HepG2 (cell line): ENCODE data around the gene ZNF33B. TPM values are rescaled to one million over a fixed set of nuclear protein-coding genes. Genes with fewer than 3 reads are reported as not detected.

Source experiments
- HNRNPUL1 ChIP-seq: fragments of 200-400 bp; formaldehyde crosslinking; IDR thresholded peaks from 2 replicates; pipeline ENCODE4 v1.6.1; 2017; ENCODE audit warnings: low read depth, mild to moderate bottlenecking, low read length, moderate library complexity
- JUNB ChIP-seq: sonication (generic); formaldehyde crosslinking; IDR thresholded peaks from 2 replicates; pipeline ENCODE4 v1.8.0; 2022; ENCODE audit warnings: missing genetic modification reagents, mild to moderate bottlenecking, borderline replicate concordance
- MIER3 ChIP-seq: IDR thresholded peaks from 2 replicates; pipeline ENCODE4 v1.6.1; 2016; ENCODE audit warnings: missing compliant biosample characterization, borderline replicate concordance
- SYNCRIP ChIP-seq: fragments of 200-400 bp; formaldehyde crosslinking; IDR thresholded peaks from 2 replicates; pipeline ENCODE4 v1.6.1; 2018; ENCODE audit warnings: mild to moderate bottlenecking, low read depth, low read length; ENCODE audit not compliant: insufficient read depth
- TBX3 ChIP-seq: fragments of 450-650 bp; IDR thresholded peaks from 2 replicates; pipeline ENCODE4 v1.6.1; 2017; ENCODE audit warnings: antibody characterized with exemption, mild to moderate bottlenecking, inconsistent platforms, borderline replicate concordance
- ZNF75D ChIP-seq: sonication (generic); formaldehyde crosslinking; IDR thresholded peaks from 2 replicates; pipeline ENCODE4 v1.8.1; 2023; ENCODE audit warnings: missing genetic modification reagents, mild to moderate bottlenecking, borderline replicate concordance
- polyA plus RNA-seq, 8 experiments: library from polyadenylated mRNA; depleted of rRNA in 3 of 8; stranded (reverse) in 7 of 8; unstranded in 1 of 8; fragments of >200 nt; fragmentation: Illumina TruSeq in 4 of 8; extraction: Trizol in 4 of 8; gene quantifications; 2 replicates each; pipeline versions ENCODE4 v1.2.1 to v1.2.3, GENCODE V29; 2011 to 2016; ENCODE audit warnings: low read depth in 4 of 8, missing spikeins in 1 of 8, mixed read lengths in 1 of 8; ENCODE audit not compliant: insufficient read depth in 1 of 8
- total RNA-seq, 5 experiments: library from RNA; depleted of rRNA; stranded (reverse); fragments of >200 nt; fragmentation: Illumina TruSeq; extraction: Trizol; gene quantifications; 2 replicates each; pipeline ENCODE4 v1.2.3, GENCODE V29; 2016; ENCODE audit warnings: low read depth in 1 of 5
- TF ChIP-seq, protein P1 (sequence below): IDR thresholded peaks from 2 replicates; pipeline ENCODE4 v1.6.1; 2016; ENCODE audit warnings: missing compliant biosample characterization, missing genetic modification reagents, borderline replicate concordance
- TF ChIP-seq, protein P2 (sequence below): sonication (generic); formaldehyde crosslinking; IDR thresholded peaks from 2 replicates; pipeline ENCODE4 v1.5.0; 2020; ENCODE audit warnings: mild to moderate bottlenecking, missing genetic modification reagents

Gene ZNF33B
- total and polyA plus RNA-seq, 2 of the 13 experiments (the other 11 are each of a cell fraction or from before 2014, with no cell fraction given) = 18.4 to 23.5 TPM

GRCh38 chr10:42552188-42553063, 85.9 kb downstream of the ZNF33B start (continued):
- TF ChIP-seq HNRNPUL1 (no peak), ZNF75D (CRISPR knock-in tag) (no peak), SYNCRIP (no peak), MIER3 (CRISPR knock-in tag) (no peak), JUNB (no peak), TBX3 (no peak)
- TF ChIP-seq, protein P1, sequence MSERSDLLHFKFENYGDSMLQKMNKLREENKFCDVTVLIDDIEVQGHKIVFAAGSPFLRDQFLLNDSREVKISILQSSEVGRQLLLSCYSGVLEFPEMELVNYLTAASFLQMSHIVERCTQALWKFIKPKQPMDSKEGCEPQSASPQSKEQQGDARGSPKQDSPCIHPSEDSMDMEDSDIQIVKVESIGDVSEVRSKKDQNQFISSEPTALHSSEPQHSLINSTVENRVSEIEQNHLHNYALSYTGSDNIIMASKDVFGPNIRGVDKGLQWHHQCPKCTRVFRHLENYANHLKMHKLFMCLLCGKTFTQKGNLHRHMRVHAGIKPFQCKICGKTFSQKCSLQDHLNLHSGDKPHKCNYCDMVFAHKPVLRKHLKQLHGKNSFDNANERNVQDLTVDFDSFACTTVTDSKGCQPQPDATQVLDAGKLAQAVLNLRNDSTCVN = no peak
- TF ChIP-seq, protein P2, sequence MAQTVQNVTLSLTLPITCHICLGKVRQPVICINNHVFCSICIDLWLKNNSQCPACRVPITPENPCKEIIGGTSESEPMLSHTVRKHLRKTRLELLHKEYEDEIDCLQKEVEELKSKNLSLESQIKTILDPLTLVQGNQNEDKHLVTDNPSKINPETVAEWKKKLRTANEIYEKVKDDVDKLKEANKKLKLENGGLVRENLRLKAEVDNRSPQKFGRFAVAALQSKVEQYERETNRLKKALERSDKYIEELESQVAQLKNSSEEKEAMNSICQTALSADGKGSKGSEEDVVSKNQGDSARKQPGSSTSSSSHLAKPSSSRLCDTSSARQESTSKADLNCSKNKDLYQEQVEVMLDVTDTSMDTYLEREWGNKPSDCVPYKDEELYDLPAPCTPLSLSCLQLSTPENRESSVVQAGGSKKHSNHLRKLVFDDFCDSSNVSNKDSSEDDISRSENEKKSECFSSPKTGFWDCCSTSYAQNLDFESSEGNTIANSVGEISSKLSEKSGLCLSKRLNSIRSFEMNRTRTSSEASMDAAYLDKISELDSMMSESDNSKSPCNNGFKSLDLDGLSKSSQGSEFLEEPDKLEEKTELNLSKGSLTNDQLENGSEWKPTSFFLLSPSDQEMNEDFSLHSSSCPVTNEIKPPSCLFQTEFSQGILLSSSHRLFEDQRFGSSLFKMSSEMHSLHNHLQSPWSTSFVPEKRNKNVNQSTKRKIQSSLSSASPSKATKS = no peak
- TF ChIP-seq, all 625 proteins: peak for 144
